Measurements from ENCODE around the gene SMIM12.

The SMIM12 gene

GRCh38 chr1:34865981-34866761 is 6.6 kb upstream of the SMIM12 start:
- TF ChIP-seq FOXP2 (optimal IDR thresholded peaks at IDR 0.05; ENCODE audit: borderline replicate concordance, extremely low read depth, extremely low read length, insufficient read depth) (no peak), TAF1 (IDR thresholded peaks at IDR 0.05; ENCODE audit: borderline replicate concordance, insufficient read depth, low read length) (no peak), POLR2AphosphoS5 (IDR thresholded peaks at IDR 0.05; ENCODE audit: low read depth, low read length) (no peak)

- TF ChIP-seq TAF1 (IDR thresholded peaks at IDR 0.05; ENCODE audit: borderline replicate concordance, insufficient read depth, low read length) (no peak), FOXP2 (optimal IDR thresholded peaks at IDR 0.05; ENCODE audit: borderline replicate concordance, extremely low read depth, extremely low read length, insufficient read depth) (no peak), POLR2AphosphoS5 (IDR thresholded peaks at IDR 0.05; ENCODE audit: low read depth, low read length) (no peak), REST (IDR thresholded peaks at IDR 0.05; ENCODE audit: insufficient read depth in 1 of 2, low read depth in 2 of 2, low read length in 2 of 2) (no peak), SIN3A (IDR thresholded peaks at IDR 0.05; ENCODE audit: borderline replicate concordance, insufficient read depth, low read length) (no peak)
Measured at GRCh38 chr1:34865573-34865972, 6.0 kb upstream of the SMIM12 start.

GRCh38 chr1:34864759-34865158 is 5.2 kb upstream of the SMIM12 start:
- TF ChIP-seq SIN3A (IDR thresholded peaks at IDR 0.05; ENCODE audit: borderline replicate concordance, insufficient read depth, low read length) (no peak), TAF1 (IDR thresholded peaks at IDR 0.05; ENCODE audit: borderline replicate concordance, insufficient read depth, low read length) (no peak), REST (IDR thresholded peaks at IDR 0.05; ENCODE audit: insufficient read depth in 1 of 2, low read depth in 2 of 2, low read length in 2 of 2) (no peak)

- no peak for TF ChIP-seq FOXP2 (optimal IDR thresholded peaks at IDR 0.05; ENCODE audit: borderline replicate concordance, extremely low read depth, extremely low read length, insufficient read depth)
- no peak for TF ChIP-seq POLR2AphosphoS5 (IDR thresholded peaks at IDR 0.05; ENCODE audit: low read depth, low read length)
- no peak for TF ChIP-seq SIN3A (IDR thresholded peaks at IDR 0.05; ENCODE audit: borderline replicate concordance, insufficient read depth, low read length)
- no peak for TF ChIP-seq REST (IDR thresholded peaks at IDR 0.05; ENCODE audit: insufficient read depth in 1 of 2, low read depth in 2 of 2, low read length in 2 of 2)
- no peak for TF ChIP-seq TAF1 (IDR thresholded peaks at IDR 0.05; ENCODE audit: borderline replicate concordance, insufficient read depth, low read length)
Measured at GRCh38 chr1:34863501-34863900, 4.0 kb upstream of the SMIM12 start.

- TF ChIP-seq SIN3A (IDR thresholded peaks at IDR 0.05; ENCODE audit: borderline replicate concordance, insufficient read depth, low read length) (no peak), POLR2AphosphoS5 (IDR thresholded peaks at IDR 0.05; ENCODE audit: low read depth, low read length) (no peak), REST (IDR thresholded peaks at IDR 0.05; ENCODE audit: insufficient read depth in 1 of 2, low read depth in 2 of 2, low read length in 2 of 2) (no peak), FOXP2 (optimal IDR thresholded peaks at IDR 0.05; ENCODE audit: borderline replicate concordance, extremely low read depth, extremely low read length, insufficient read depth) (no peak), TAF1 (IDR thresholded peaks at IDR 0.05; ENCODE audit: borderline replicate concordance, insufficient read depth, low read length) (no peak)
Measured at GRCh38 chr1:34858901-34859445, 576 bp downstream of the SMIM12 start.

Data from PFSK-1 (cell line).